ENCODE measurements around the gene TUBB4A.

DNA sequence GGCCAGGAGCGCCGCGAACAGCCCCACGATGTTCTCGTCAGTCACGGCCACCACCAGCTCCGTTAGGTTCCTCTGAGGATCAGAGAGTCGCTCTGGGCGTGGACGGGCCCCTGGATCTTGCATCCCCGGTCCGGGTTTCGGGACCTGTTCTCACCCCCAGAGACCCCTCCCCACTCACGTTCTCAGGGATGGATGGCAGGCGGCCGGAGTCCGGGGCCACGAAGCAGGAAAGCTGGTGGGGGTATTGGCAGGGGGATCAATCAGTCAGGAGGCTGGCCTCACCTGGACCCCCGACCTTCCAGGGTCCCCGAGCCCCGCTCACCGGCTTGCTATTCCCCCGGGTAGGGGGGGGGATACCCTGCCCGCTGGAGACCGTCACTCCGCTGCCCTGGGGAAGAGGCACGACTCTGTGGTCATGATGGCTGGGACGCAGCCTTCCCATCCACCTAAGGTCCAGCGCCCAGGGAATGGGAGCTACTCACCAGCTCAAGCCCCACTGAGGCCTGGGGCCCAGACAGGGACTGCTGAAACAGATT is 25.1 kb downstream of the TUBB4A start:
- TF ChIP-seq, protein P1, sequence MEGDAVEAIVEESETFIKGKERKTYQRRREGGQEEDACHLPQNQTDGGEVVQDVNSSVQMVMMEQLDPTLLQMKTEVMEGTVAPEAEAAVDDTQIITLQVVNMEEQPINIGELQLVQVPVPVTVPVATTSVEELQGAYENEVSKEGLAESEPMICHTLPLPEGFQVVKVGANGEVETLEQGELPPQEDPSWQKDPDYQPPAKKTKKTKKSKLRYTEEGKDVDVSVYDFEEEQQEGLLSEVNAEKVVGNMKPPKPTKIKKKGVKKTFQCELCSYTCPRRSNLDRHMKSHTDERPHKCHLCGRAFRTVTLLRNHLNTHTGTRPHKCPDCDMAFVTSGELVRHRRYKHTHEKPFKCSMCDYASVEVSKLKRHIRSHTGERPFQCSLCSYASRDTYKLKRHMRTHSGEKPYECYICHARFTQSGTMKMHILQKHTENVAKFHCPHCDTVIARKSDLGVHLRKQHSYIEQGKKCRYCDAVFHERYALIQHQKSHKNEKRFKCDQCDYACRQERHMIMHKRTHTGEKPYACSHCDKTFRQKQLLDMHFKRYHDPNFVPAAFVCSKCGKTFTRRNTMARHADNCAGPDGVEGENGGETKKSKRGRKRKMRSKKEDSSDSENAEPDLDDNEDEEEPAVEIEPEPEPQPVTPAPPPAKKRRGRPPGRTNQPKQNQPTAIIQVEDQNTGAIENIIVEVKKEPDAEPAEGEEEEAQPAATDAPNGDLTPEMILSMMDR (IDR thresholded peaks at IDR 0.05; ENCODE audit: low read depth, low read length), result no peak
- no peak for TF ChIP-seq POLR2A (IDR thresholded peaks at IDR 0.05; ENCODE audit: extremely low read depth, insufficient read length)
- TF ChIP-seq, protein P2, sequence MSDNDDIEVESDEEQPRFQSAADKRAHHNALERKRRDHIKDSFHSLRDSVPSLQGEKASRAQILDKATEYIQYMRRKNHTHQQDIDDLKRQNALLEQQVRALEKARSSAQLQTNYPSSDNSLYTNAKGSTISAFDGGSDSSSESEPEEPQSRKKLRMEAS (IDR thresholded peaks at IDR 0.05; ENCODE audit: low read depth, low read length), result no peak
- TF ChIP-seq MYC (IDR thresholded peaks at IDR 0.05; ENCODE audit: low read depth, low read length), result no peak

Measured in NB4 (cell line).